ENCODE results near the gene GP1BB. TPM values are rescaled to one million over a fixed set of nuclear protein-coding genes. Genes with fewer than 3 reads are reported as not detected.
A peak's percentile ranks its signal among the peaks of the same experiment; 100 is the strongest.

The GP1BB gene
- total RNA-seq, 4 donors from 2014 or later: 1.4 to 3.5 (median 2.3) TPM; not detected in 1

DNA sequence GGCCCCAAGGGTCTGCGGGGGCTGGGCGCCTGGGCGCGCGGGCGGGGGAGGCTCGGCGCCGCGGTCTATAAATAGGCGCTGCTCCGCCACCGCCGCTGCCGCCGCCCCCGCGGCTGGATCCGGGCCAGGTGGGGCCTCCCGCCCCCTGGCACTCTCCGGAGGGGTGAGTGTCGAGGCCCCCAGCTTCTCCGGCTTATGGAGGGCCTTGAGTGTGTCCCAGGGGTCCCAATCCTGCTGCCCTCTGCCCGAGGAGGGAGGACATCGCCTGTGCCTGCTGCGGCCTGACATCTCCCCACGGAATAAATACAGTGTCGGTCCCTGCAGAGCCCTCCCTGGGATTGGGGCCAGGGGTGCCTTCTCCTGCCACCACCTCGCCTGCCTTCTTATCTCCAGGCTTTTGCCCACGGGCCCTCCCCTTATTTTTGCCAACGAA lies 4.3 kb upstream of the GP1BB start:
- H3K4me1 ChIP-seq: peaks cover 4 to 18% of the 10 kb centered on the region in 2 donors

DNA sequence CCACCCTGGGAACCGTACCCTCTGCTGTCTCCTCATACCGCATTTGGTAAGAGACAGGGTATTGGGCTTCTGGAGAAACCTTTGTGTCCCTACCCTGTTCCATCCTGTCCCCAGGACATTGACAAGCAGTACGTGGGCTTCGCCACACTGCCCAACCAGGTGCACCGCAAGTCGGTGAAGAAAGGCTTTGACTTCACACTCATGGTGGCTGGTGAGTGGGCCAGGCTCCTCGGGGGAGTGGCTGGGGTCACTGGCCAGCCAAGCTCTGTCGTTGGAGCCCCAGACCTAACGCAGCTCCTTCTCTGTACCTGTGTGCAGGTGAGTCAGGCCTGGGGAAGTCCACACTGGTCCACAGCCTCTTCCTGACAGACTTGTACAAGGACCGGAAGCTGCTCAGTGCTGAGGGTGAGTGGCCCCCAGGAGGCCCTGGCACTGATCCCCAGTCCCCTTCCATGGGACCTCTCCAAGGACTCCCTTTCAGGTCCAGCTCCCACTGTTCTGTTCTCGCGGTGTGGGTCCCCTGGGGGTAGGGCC lies 3.8 kb upstream of the GP1BB start:
- no peak for TF ChIP-seq POLR2A (IDR thresholded peaks at IDR 0.05)
- Histone ChIP-seq H3K4me1 (peaks cover 4 to 18% of the 10 kb centered on the region in 2 donors), H3K4me3 (no peak overlapping the region), H3K27me3 (peaks cover 0 to 15% (median 10%) of the 10 kb centered on the region in 3 donors), H3K9me3 (no peaks in the 10 kb centered on the region), H3K27ac (no peak overlapping the region), H3K36me3 (no peaks in the 10 kb centered on the region)
- in situ Hi-C loops (cut with MboI; ENCODE audit: low sequenced_read_pairs in 4 of 4): no loop called here
- ATAC-seq: no peak
- intact Hi-C loops (cut with DNase I; ENCODE audit: low total_unique reads): no loop called here
- no peak for DNase-seq

More for the DNA sequence above, 4.3 kb upstream of the GP1BB start:
- intact Hi-C loops (cut with DNase I; ENCODE audit: low total_unique reads) (no loop called here), in situ Hi-C loops (cut with MboI; ENCODE audit: low sequenced_read_pairs in 4 of 4) (no loop called here)
- no peaks in the 10 kb centered on the region for H3K9me3 ChIP-seq
- H3K27me3 ChIP-seq: peaks cover 0 to 13% (median 7%) of the 10 kb centered on the region in 3 donors
- TF ChIP-seq POLR2A (IDR thresholded peaks at IDR 0.05): no peak
- no peak for TF ChIP-seq CTCF (IDR thresholded peaks at IDR 0.05 in 4 of 5, conservative IDR thresholded peaks at IDR 0.05 in 1 of 5)
- DNase-seq: no peak
- no peak for ATAC-seq
- peak overlapping the region; percentile 10 to 45 (median 27) for H3K27ac ChIP-seq
- H3K4me3 ChIP-seq: peak overlapping the region; percentile 51 to 62 (median 60)
- H3K36me3 ChIP-seq: no peaks in the 10 kb centered on the region

DNA sequence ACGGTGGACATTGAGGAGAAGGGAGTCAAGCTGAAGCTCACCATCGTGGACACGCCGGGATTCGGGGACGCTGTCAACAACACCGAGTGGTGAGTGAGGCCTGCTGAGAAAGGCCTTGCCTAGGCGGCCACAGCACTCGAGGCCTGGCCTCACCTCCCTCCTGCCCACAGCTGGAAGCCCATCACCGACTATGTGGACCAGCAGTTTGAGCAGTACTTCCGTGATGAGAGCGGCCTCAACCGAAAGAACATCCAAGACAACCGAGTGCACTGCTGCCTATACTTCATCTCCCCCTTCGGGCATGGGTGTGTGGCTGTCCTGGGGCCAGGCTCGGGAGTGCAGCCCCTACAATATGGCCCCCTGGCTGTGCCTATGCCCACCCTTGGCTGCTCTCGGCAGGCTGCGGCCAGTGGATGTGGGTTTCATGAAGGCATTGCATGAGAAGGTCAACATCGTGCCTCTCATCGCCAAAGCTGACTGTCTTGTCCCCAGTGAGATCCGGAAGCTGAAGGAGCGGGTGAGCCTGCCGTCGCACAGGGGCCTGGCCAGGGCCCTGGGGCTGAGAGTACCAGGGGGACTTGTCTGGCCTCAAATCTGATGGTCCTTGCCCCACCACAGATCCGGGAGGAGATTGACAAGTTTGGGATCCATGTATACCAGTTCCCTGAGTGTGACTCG lies 3.0 kb upstream of the GP1BB start:
- H3K9me3 ChIP-seq: no peaks in the 10 kb centered on the region
- H3K4me3 ChIP-seq: no peak overlapping the region
- no peaks in the 10 kb centered on the region for H3K36me3 ChIP-seq
- intact Hi-C loops (cut with DNase I; ENCODE audit: low total_unique reads) (no loop called here), in situ Hi-C loops (cut with MboI; ENCODE audit: low sequenced_read_pairs in 4 of 4) (no loop called here)
- TF ChIP-seq POLR2A (IDR thresholded peaks at IDR 0.05) (no peak), CTCF (IDR thresholded peaks at IDR 0.05 in 4 of 5, conservative IDR thresholded peaks at IDR 0.05 in 1 of 5) (no peak)
- DNase-seq: no peak
- H3K27ac ChIP-seq: no peak overlapping the region
- no peak for ATAC-seq
- H3K27me3 ChIP-seq: peaks cover 0 to 15% (median 10%) of the 10 kb centered on the region in 3 donors
- H3K4me1 ChIP-seq: peaks cover 4 to 14% of the 10 kb centered on the region in 2 donors

DNA sequence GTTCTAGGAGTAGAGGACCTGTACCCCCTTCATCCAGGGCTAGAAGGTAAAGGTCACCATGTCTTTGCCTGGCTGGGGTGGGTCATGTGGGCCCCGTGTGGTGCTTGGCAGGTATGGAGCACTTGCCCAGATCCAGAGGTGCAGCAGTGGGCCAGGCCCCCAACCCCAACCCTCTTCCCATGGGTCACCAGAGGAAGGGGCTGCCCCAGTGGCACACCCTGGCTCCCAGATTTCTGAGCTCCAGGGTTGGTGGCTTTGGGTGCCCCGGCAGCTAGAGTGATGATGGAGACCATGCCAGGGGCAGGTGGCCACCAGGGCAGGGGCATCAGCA lies 2.4 kb upstream of the GP1BB start:
- Histone ChIP-seq H3K27me3 (peaks cover 0 to 14% (median 10%) of the 10 kb centered on the region in 3 donors), H3K4me1 (peaks cover 4 to 14% of the 10 kb centered on the region in 2 donors), H3K27ac (no peak overlapping the region), H3K36me3 (no peaks in the 10 kb centered on the region), H3K4me3 (no peak overlapping the region), H3K9me3 (no peaks in the 10 kb centered on the region)
- no peak for TF ChIP-seq POLR2A (IDR thresholded peaks at IDR 0.05)
- no peak for TF ChIP-seq CTCF (IDR thresholded peaks at IDR 0.05 in 4 of 5, conservative IDR thresholded peaks at IDR 0.05 in 1 of 5)
- in situ Hi-C loops (cut with MboI; ENCODE audit: low sequenced_read_pairs in 4 of 4) (no loop called here), intact Hi-C loops (cut with DNase I; ENCODE audit: low total_unique reads) (no loop called here)
- ATAC-seq (no peak), DNase-seq (no peak)

GRCh38 chr22:19721330-19722177 lies 1.8 kb upstream of the GP1BB start:
- intact Hi-C loops (cut with DNase I; ENCODE audit: low total_unique reads): no loop called here
- TF ChIP-seq POLR2A (IDR thresholded peaks at IDR 0.05): no peak
- TF ChIP-seq CTCF (IDR thresholded peaks at IDR 0.05 in 4 of 5, conservative IDR thresholded peaks at IDR 0.05 in 1 of 5): no peak
- no peaks in the 10 kb centered on the region for H3K9me3 ChIP-seq
- no peak overlapping the region for H3K27ac ChIP-seq
- peaks cover 4 to 14% of the 10 kb centered on the region in 2 donors for H3K4me1 ChIP-seq
- in situ Hi-C loops (cut with MboI; ENCODE audit: low sequenced_read_pairs in 4 of 4): no loop called here
- no peak overlapping the region for H3K4me3 ChIP-seq
- H3K27me3 ChIP-seq: peaks cover 0 to 14% (median 10%) of the 10 kb centered on the region in 3 donors
- H3K36me3 ChIP-seq: no peaks in the 10 kb centered on the region
- ATAC-seq: no peak
- no peak for DNase-seq
